Measurements from ENCODE around the gene TREX2.

TREX2 gene

DNA sequence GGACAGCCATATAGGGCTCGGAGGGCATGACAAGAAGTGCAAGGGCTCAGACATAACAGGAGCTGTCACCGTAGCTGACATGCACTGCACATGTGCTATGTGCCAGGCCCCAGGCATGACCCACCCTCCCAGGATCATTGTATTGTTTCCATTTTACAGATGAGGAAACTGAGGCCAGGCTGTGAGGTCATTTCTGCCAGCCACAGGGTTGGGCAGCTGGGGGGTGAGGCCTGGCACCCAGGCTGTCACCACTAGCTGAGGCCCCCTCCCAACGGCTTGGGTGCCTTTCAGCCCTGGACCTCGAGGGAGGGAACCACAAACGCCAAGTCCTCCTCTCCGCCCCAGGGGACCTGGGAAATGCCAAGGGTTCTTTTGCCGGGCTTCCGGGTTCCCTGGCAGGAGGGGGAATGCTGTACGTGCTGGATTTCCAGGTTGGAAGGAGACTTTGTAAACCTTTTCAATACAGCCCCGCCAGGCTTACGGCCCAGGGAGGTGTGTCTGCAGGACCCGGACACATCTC is 12.6 kb downstream of the TREX2 start:
- FAIRE-seq: no peak

DNA sequence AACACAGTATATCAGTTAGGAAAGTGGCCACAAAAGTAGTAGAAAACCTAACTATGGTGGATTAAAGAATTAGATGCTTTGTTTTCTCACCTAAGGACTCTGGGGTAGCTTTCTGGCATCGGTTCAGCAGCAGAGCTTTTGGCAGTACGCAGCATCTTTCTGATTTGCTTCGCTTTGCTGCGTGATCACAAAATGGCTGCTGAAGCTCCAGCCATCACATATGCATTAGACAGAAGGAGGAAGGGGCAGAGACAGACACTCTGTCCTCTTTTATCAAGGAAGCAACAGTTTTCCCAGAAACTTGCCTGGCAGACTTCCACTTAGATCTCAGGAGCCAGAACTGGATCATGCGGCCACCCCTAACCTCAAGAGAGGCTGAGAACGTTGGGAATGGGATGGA is 15.1 kb downstream of the TREX2 start:
- FAIRE-seq: no peak

DNA sequence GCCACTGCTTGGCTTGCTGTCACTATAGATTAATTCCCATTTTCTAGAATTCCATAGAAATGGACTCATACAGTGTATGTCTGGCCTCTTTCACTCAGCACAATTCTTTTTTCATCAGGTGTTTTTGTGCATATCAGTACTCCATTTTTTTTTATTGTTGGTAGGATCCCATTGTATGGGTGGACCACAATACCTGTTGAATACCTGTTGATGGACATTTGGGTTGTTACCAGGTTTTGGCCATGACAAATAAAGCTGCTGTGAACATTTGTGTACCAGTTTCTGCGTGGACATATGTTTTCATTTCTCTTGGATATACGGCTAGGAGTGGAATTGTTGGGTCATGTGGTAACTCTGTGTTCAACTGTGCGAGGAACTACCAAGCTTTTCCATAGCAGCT is 19.7 kb downstream of the TREX2 start:
- no peak for FAIRE-seq

DNA sequence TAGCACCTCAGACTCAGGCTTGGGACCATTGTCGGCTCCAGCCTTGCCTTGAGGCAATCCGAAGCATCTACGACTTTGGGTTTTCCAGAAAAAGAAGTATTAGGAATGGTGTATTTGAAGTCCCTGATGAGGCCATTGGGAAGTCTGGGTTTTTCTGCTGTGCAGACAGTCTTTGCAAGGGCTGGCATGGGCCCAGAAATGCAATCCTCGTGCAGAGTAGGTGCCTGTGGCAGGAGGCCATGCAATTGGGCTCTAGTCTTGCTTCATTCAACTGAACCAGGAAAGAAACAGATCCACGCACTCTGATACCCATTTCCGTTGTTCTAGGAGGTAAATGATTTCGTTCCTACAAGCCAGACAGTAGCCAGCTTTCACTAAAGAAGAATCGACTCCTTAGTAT is 22.2 kb downstream of the TREX2 start:
- FAIRE-seq: no peak

DNA sequence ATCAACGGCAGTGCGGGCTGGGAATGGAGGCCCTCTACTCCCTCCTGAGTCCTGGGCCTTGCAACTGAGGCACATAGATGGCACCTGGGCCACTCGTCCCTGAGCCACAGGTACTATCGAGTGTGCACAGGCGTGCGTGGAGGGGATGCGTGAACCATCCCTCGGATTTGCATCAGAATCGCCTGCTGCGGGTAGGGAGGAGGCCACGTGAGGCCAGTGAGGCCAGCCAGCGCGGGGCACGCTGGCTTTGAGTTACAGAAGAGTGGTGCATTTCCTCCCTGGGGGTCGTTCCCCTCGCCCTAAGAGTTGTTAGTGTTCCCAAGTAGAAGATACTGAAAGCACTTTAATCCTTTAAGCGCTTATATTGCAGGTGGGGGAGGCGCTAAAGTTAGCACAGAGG is 24.0 kb downstream of the TREX2 start:
- no peak for FAIRE-seq

DNA sequence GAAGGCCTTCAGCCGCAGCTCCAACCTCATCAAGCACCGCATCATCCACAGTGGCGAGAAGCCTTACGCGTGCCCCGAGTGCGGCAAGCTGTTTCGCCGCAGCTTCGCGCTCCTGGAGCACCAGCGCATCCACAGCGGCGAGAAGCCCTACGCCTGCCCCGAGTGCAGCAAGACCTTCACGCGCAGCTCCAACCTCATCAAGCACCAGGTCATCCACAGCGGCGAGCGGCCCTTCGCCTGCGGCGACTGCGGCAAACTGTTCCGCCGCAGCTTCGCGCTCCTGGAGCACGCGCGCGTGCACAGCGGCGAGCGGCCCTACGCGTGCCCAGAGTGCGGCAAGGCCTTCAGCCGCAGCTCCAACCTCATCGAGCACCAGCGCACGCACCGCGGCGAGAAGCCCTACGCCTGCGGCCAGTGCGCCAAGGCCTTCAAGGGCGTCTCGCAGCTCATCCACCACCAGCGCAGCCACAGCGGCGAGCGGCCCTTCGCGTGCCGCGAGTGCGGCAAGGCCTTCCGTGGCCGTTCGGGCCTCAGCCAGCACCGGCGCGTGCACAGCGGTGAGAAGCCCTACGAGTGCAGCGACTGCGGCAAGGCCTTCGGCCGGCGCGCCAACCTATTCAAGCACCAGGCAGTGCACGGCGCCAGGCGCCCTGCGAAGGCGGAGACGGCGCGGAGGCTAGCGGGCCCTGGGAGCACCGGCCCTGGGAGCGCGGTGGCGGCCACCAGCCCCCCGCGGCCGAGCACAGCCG is 24.8 kb downstream of the TREX2 start:
- FAIRE-seq: no peak

DNA sequence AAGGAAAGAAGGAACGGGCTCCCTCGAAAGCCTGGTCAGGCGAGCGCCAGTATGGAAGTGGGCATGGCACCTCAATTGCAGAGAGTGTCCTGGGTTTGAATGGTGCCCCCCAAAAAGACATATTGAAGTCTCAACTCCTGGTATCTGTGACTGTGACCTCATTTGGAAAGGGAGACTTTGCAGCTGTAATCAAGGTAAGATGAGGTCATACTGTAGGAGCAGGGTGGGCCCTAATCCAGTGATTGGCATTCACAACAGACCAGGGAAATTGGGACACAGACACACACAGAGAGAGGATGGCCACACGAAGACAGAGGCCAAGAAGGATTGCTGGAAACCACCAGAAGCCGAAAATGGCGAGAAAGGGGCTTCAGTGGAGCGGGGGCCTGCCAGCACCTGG is 28.2 kb downstream of the TREX2 start:
- FAIRE-seq: no peak

DNA sequence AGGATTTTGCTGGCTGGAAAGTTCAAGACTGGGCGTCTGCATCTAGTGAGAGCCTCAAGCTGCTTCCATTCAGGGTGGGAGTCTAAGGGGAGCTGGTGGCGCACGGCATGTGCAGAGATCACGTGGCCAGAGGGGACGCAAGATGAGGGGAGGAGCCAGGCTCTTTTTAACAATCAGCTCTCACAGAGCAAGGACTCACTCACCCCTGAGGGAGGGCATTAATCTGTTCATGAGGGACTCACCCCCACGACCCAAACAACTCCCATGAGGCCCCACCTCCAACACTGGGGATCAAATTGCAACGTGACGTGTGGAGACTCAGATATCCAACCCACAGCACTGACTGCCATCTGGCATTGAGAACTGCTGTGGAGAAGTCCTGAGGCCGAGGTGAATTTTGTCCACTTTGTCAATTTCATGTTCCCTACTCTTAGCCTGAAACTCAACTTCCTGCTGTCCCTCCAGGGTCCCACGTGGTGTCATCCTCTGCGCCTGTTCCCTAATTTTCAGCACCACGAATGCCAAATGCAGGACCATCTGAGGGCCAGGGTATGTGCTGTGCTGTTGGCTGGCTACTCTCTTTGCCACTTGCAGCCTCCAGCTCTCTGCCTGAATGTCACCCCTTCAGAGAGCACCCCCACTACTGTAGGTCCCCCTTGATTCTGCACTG is 28.9 kb downstream of the TREX2 start:
- no peak for FAIRE-seq

DNA sequence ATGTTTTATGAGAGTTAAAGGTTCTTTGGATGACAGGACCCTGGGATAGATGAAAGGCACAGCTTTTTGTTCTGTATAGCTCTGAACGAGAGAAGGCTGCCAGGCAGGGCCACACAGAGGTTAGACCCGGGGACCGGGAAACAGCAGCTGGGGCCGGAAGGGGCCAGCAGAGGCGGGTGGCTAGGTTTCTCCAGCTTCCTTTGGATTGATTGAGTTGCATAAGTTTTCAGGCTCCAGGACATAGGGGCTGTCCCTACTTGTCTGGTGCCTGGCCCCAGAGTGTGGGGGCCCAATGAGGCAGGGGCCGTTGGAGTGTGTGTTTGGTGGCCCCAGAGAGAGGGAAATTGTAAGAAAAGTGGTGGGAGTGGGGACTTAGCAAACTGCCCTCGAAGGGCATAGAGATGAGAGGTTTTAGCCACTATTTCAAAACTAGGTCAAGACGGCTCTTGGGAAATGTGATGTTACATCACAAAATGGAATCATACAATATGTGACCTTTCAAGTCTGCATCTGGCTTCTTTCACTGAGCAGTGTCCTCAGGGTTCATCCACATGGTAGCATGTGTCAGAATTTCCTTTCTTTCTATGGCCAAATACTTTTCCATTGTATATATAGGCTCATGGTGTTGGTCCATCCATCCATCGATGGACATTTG is 30.9 kb downstream of the TREX2 start:
- FAIRE-seq: no peak

DNA sequence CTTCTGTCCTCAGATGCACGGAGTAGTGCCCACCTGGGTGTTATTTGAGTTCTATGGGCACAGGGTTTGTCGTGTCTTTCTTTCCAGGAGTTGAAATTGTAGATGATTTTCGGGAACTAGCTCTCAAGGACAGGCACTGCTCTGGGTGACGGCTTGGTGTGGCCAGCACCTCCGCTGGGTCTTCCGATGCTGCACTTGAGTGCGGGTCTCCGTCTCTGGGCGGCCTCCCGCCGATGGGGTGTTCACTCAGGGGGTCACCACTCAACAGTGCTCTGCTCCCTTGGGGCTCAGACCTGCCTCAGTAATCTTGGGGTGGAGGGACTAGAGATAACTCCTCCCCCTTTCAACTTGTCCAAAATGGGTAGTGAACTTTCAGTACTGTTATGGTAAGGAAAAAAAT is 32.1 kb downstream of the TREX2 start:
- FAIRE-seq: no peak

DNA sequence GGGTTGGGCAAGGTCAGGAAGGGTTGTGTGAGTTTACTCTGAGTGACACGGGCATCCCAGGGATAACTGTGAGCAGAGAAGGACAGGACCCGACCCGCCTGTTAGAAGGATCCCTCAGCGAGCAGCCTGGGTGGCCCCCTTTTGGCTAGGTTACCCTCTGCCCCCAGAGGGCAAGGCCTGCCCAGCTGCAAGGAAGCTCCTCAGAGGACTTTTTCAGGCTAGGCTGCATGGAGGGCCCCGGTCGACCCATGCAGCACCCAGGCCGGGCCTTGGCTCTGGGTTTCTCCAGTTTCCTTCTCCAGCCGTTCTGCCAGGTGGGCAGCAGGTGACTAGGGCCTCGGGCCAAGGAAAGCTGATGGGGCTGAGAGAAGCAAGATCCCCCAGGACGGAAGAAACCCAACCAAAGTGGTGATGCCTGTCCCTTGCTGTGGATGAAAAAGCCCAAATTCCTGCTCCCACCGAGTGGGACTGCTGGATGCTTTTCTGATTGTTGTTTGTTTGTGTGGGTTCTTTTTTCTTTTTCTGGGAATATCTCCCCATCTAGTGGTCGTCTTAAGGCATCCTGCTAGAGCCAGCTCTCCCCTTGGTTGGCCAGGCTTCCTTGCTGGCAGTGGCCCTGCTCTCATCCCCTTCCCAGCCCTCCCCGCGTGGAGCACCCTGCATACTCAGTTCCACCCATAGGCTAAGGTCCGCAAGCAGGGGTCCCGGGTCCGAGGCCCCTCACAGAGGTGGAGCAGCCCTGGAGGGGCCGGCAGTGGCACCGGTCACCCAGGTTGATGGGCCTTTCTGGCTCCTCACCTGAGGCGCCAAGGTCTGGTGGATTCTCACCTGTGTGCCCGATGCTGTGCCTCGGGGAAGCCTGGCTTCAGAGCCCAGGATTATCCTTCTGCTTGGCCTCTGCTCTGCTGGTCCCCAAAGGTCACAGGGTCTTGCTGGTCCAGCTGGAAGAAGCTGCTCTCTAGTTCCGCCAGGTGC is 32.8 kb downstream of the TREX2 start:
- no peak for FAIRE-seq

DNA sequence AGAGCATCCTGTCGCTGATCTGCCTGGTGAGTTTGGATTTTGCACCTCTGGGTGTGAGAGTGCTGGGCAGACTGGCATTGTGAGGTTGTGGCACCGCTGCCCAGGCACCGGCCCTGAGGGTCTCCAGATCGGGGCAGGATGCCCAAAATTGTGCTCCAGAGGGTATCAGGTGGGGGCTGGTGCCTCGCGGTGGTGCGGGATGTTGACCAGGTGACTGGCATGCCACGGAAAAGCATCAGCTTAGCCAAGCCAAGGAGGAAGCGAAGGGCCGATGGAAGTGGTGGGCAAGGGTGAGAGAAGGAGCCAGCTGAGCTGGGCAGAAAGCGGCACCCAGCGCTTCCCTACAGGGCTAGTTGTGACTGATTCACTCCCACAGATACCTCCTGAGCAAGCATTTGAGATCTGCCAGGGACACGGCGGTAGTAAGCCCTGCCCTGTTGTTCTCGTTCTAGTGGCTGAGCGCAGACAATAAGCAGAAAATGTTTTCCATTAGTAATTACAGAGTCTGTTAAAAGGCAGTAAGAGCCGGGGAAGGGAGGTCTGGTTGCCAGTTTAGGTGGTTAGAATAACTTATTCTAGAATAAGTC is 33.8 kb downstream of the TREX2 start:
- no peak for FAIRE-seq

DNA sequence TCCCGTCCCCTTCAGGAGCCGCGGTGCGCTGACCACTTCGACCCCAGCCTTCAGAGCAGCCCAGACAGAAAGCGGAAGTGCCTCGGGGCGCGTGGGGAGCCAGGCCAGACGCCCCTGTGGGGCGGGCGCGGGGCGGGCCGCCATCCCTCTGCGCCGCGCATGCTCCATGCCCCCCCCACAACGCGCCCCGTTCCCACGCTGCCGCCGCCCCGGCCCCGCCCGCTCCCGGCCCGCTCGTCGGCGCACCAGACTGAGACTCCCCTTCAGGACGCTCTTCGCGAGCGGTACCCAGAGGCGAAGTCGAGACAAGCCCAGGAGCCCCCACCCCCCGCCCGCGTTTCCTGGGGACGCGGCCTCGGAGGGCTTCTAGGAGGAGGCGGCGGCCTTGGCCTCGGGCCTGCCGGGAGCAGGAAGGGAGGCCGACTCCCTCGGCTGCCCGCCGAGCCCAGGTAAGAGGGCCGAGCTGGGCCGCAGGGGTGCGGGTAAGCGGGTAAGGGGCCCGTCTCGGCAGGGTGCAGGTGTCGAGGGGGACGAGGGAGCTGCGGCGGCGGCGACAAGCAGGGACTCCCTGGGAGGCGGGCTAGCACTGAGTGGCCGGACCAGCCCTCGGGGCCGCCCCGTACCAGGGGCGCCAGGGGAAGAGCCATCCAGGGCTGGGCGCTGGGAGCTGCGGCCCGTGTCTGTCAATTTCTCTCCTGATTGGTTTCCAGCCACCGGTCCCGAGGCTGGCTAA is 34.4 kb downstream of the TREX2 start, which contains the start of gene ZFP92:
TSS of gene ZFP92 (plus strand) at position 218 of the 733 bp plus-strand sequence. CDS start 6,851 bp downstream, outside the sequence.
- no peak for FAIRE-seq

DNA sequence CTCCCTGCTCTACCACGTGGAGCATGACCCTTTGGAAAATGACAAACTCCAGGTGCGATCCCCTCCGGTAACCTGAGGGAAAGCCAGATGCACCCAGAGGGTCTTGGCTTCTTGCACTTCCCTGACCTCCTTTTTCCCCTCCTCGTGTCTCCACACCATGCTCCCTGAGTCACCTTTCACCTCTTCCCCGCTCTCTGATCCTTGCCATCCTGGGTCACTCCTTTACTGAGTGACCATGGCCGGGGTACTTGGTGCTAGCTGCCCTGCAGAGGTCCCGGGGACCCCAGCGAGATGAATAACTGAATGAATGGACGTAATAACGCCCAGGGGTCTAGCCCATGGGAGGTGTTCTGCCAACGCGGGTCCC is 35.0 kb downstream of the TREX2 start:
- no peak for FAIRE-seq

DNA sequence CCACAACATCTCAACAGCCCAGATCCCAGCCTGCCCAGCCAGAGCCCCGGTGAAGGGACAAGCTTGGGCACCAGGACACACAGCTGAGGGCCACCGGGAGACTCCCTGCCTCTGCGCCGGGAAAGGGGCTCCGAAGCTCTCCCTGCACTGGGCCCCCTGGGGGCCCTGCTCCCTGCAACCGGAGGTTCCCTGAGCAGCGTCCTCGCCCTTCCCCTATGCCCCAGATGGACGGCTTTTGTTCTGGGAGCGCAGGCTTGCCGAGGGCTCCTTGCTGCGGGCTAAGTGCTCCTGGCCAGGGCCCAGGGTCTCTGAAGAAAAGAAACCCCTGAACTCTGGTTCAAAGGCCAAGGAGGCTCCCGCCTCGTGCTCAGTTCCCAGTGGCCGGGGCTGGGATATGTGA is 35.5 kb downstream of the TREX2 start:
- FAIRE-seq: no peak

DNA sequence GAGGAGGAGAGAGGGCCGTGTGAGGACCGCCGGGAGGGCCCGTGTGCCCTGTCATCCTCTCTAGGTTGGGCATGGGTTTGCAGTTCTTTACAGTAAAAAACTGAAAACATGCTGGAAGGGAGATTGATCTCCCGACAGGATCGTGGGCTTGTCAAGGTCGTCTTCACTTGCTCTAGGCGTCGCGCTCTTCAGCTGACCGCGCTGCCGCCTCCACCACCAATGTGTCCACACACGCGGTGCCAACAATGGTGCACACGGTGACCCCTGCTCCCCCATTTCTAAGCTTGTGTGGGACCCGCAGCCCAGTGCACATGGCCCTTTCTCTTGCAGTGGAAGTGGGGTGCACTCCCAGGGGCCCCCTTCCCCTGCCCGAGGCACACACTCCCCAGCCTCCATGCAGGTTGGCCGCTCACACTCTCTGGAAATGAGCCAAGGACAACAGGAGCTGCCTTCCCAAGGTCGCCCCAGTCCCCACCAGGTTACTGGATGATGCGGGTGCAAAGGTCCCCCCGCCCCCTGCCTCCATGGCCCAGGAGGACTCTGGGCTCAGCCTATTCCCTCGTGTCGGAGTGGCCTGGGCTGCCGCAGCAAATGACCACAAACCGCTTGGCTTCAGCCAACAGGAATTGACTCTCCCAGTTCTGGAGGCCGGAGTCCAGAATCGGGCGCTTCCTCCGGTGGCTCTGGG is 36.3 kb downstream of the TREX2 start:
- no peak for FAIRE-seq

DNA sequence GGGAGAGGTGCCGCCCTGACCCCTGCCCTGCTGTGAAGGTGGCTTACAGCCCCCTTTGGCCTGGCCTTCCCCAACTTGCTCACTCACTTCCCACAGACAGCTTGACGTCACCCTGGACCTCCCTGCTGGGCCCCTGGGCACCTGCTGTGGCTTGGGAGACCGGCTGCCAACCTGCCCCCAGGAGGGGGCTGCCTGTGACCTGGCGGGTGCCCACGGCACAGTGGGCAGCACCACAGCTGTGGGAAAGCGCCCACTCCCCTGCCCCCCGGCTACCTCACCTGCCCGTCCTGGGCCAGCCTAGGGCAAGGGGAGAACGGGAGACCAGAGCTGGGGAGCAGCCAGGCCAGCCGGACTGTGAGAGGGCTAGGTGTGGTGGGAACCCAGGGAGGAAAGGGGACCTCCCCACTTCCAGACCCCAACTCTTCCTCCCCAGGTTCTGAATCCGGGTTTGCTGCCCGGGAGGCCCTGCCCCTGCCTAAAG is 36.9 kb downstream of the TREX2 start:
- FAIRE-seq: no peak

DNA sequence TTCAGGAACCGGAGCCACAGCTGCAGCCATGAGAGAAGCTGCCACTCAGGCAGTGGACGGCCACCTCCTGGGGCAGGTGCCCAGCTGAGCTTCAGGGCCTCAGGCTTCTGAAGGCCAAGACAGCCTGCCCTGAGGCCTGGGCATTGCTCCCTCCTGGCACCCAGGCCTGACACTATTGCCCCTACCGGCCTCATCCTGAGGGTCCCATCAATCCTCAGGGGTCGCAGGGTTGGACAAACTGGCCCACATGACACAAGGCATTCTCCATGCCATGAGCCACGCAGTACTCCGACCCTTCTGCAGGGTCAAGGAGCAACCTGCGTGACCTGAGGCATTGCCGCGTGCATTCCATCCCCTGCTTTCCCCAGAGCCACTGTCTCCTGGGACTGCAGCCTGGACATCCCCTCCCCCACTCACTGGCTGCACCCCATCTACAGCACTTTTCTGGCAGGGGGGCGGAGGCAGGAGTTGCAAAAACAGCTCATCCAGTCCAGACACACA is 37.6 kb downstream of the TREX2 start:
- no peak for FAIRE-seq

DNA sequence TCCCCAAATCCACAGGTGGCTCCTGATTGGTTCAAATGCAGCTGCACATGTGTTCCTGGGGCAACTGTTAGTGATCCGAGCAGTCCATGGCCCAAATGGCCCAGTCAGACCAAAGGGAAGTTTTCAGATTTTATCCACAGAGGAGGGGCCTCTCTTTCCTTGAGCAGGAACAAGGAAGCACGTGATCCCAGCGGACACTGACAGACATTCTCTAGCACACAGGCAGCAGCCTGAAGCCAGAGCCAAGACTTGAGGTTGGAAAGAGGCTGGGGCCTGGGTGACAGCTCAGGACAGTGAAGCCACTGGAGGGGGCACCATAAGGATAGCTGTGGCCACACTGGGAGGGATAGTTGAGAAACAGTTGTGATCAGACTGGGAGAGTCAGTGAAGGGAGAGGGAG is 38.1 kb downstream of the TREX2 start:
- FAIRE-seq: no peak

DNA sequence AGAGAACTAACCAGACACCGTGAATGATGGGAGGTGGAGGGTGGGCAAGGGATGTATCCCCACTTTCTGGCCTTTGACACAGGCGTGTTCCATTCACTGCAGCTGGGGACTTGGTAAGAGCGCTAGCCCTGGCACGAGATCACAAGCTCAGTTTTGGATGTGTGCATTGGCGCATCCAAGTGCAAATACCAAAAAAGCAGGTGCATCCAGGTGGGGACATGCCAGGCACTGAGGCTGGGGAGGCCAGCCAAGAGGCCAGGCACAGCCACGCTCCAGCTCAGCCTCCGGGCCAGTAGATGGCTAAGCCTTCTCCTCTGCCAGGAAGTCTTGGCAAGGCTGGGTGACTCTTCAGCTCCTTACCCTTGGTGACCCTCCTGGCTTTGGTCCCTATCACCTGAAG is 39.0 kb downstream of the TREX2 start:
- no peak for FAIRE-seq

DNA sequence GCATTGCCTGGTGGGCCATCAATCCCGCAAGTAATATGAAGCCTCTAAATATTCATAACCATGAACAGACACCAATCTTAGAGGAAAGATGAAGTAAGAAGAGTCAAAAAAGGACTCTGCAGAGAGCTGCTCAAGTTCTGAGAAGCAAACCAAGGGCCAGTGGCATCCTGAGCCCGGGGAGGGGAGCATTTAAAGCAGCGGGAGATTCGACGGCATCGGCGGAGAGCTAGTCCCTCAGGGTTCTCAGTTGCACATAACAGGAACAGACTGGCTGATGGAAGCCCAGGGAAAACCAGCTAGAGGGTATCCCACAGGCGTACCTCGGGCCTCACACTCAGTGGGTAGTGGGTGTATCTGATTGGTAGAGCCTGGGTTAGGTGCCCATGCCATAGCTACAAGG is 39.8 kb downstream of the TREX2 start:
- no peak for FAIRE-seq

Data from TTC549 (cell line).